ENCODE data around the gene EMP1.

The EMP1 gene

GRCh38 chr12:13248964-13249363, 52.4 kb downstream of the EMP1 start:
- H3K4me1 ChIP-seq (ENCODE audit: control insufficient read depth in 1 of 2, insufficient read depth in 1 of 2, low read depth in 1 of 2, low read length in 1 of 2): no peaks in the 10 kb centered on the region
- no peak overlapping the region for H3K4me3 ChIP-seq (ENCODE audit: low read depth in 1 of 2, low read length in 1 of 2)
- no peaks in the 10 kb centered on the region for H3K9me3 ChIP-seq
- H3K27ac ChIP-seq: no peak overlapping the region
- no peak for TF ChIP-seq CTCF (IDR thresholded peaks at IDR 0.05)
- H3K36me3 ChIP-seq: no peaks in the 10 kb centered on the region
- H3K27me3 ChIP-seq: peaks cover 7% of the 10 kb centered on the region

GRCh38 chr12:13250416-13250815, 53.9 kb downstream of the EMP1 start:
- H3K4me3 ChIP-seq (ENCODE audit: low read depth in 1 of 2, low read length in 1 of 2): no peak overlapping the region
- H3K36me3 ChIP-seq: no peaks in the 10 kb centered on the region
- TF ChIP-seq CTCF (IDR thresholded peaks at IDR 0.05): no peak
- no peaks in the 10 kb centered on the region for H3K9me3 ChIP-seq
- H3K27ac ChIP-seq: no peak overlapping the region
- peaks cover 7% of the 10 kb centered on the region for H3K27me3 ChIP-seq
- no peaks in the 10 kb centered on the region for H3K4me1 ChIP-seq (ENCODE audit: control insufficient read depth in 1 of 2, insufficient read depth in 1 of 2, low read depth in 1 of 2, low read length in 1 of 2)

GRCh38 chr12:13251521-13251920, 55.0 kb downstream of the EMP1 start:
- Histone ChIP-seq H3K4me1 (ENCODE audit: control insufficient read depth in 1 of 2, insufficient read depth in 1 of 2, low read depth in 1 of 2, low read length in 1 of 2) (peaks cover 0 to 6% of the 10 kb centered on the region in 2 experiments), H3K36me3 (no peaks in the 10 kb centered on the region), H3K4me3 (ENCODE audit: low read depth in 1 of 2, low read length in 1 of 2) (no peak overlapping the region), H3K27ac (no peak overlapping the region), H3K9me3 (no peaks in the 10 kb centered on the region), H3K27me3 (peaks cover 7% of the 10 kb centered on the region)
- TF ChIP-seq CTCF (IDR thresholded peaks at IDR 0.05): no peak

- no peak for TF ChIP-seq CTCF (IDR thresholded peaks at IDR 0.05)
Observed at GRCh38 chr12:13252024-13252423, 55.5 kb downstream of the EMP1 start.

GRCh38 chr12:13252616-13253015, 56.1 kb downstream of the EMP1 start:
- Histone ChIP-seq H3K27ac (no peak overlapping the region), H3K9me3 (no peaks in the 10 kb centered on the region), H3K27me3 (peaks cover 7% of the 10 kb centered on the region), H3K4me3 (ENCODE audit: low read depth in 1 of 2, low read length in 1 of 2) (no peak overlapping the region), H3K36me3 (no peaks in the 10 kb centered on the region), H3K4me1 (ENCODE audit: control insufficient read depth in 1 of 2, insufficient read depth in 1 of 2, low read depth in 1 of 2, low read length in 1 of 2) (peaks cover 0 to 6% of the 10 kb centered on the region in 2 experiments)
- no peak for TF ChIP-seq CTCF (IDR thresholded peaks at IDR 0.05)

More at GRCh38 chr12:13252024-13252423, 55.5 kb downstream of the EMP1 start:
- no peaks in the 10 kb centered on the region for H3K36me3 ChIP-seq
- H3K4me1 ChIP-seq (ENCODE audit: control insufficient read depth in 1 of 2, insufficient read depth in 1 of 2, low read depth in 1 of 2, low read length in 1 of 2): peaks cover 0 to 6% of the 10 kb centered on the region in 2 experiments
- no peaks in the 10 kb centered on the region for H3K9me3 ChIP-seq
- no peak overlapping the region for H3K4me3 ChIP-seq (ENCODE audit: low read depth in 1 of 2, low read length in 1 of 2)
- peaks cover 7% of the 10 kb centered on the region for H3K27me3 ChIP-seq
- no peak overlapping the region for H3K27ac ChIP-seq

All from neutrophil (primary cell).